WTC11 (cell line): ENCODE measurements around the gene RPS15. TPM values are rescaled to one million over a fixed set of nuclear protein-coding genes. Genes with fewer than 3 reads are reported as not detected.

ENCODE experiments used
- ATAC-seq: fragments of 200-7000 bp; cut with Tn5 transposase; 2 replicates; pipeline ENCODE4 v1.10.0; 2021; ENCODE audit warnings: mild to moderate bottlenecking, moderate library complexity
- CTCF ChIA-PET: fragments of 300-600 bp; sonication (Branson Sonifier 250); formaldehyde crosslinking; loops from one replicate; lab custom pipeline; 2021; ENCODE audit warnings: antibody characterized with exemption; lab: Charles Lee
- POLR2A ChIA-PET: fragments of 350-600 bp; sonication (Branson Sonifier 250); formaldehyde crosslinking; loops from one replicate; lab custom pipeline; 2021; ENCODE audit warnings: antibody characterized with exemption; lab: Charles Lee
- DNase-seq: peaks from one replicate; pipeline ENCODE4 v3.0.0; 2021; ENCODE audit warnings: low spot score
- H3K27ac Mint-ChIP-seq: 2 replicates; pipeline ENCODE4 v1.8.0; 2021; ENCODE audit warnings: mixed read lengths
- H3K27me3 Mint-ChIP-seq: 2 replicates; pipeline ENCODE4 v1.8.0; 2021; ENCODE audit warnings: low read depth, mild to moderate bottlenecking, moderate library complexity, mixed read lengths
- H3K36me3 Mint-ChIP-seq: 2 replicates; pipeline ENCODE4 v1.8.0; 2021; ENCODE audit warnings: mixed read lengths
- H3K4me1 Mint-ChIP-seq: 2 replicates; pipeline ENCODE4 v1.8.0; 2022; ENCODE audit warnings: mixed read lengths
- H3K4me3 Mint-ChIP-seq: 2 replicates; pipeline ENCODE4 v1.8.0; 2021; ENCODE audit warnings: mild to moderate bottlenecking, moderate library complexity, mixed read lengths
- H3K9me3 Mint-ChIP-seq: 2 replicates; pipeline ENCODE4 v1.8.0; 2021; ENCODE audit warnings: mixed read lengths
- CBFB ChIP-seq: sonication (generic); formaldehyde crosslinking; IDR thresholded peaks from 2 replicates; pipeline ENCODE4 v1.8.1; 2022; ENCODE audit warnings: mild to moderate bottlenecking, low read depth, missing genetic modification reagents
- FOXP1 ChIP-seq: sonication (generic); formaldehyde crosslinking; IDR thresholded peaks from 2 replicates; pipeline ENCODE4 v1.8.0; 2022; ENCODE audit warnings: missing genetic modification reagents, mild to moderate bottlenecking, moderate library complexity, borderline replicate concordance
- NR3C1 ChIP-seq: sonication (generic); formaldehyde crosslinking; conservative IDR thresholded peaks from 2 replicates; pipeline ENCODE4 v1.8.1; 2023; ENCODE audit warnings: low read depth, mild to moderate bottlenecking, missing genetic modification reagents
- ZBTB21 ChIP-seq: sonication (generic); formaldehyde crosslinking; IDR thresholded peaks from 2 replicates; pipeline ENCODE4 v1.8.1; 2023; ENCODE audit warnings: mild to moderate bottlenecking, missing genetic modification reagents, borderline replicate concordance
- ZNF138 ChIP-seq: sonication (generic); formaldehyde crosslinking; conservative IDR thresholded peaks from 2 replicates; pipeline ENCODE4 v1.8.1; 2022; ENCODE audit warnings: mild to moderate bottlenecking, moderate library complexity, missing genetic modification reagents
- ZNF396 ChIP-seq: fragments of 250-450 bp; sonication (Bioruptor Pico); IDR thresholded peaks from 2 replicates; pipeline ENCODE4 v1.8.0; 2021; ENCODE audit warnings: mild to moderate bottlenecking, moderate library complexity, borderline replicate concordance
- total RNA-seq: library from RNA; stranded (reverse); gene quantifications from 3 replicates; pipeline ENCODE4 v1.2.3, GENCODE V29; 2021
- TF ChIP-seq, protein P1 (sequence below): sonication (generic); formaldehyde crosslinking; IDR thresholded peaks from 2 replicates; pipeline ENCODE4 v1.8.1; 2023; ENCODE audit warnings: mild to moderate bottlenecking, missing genetic modification reagents
- TF ChIP-seq, protein P2 (sequence below): sonication (generic); formaldehyde crosslinking; conservative IDR thresholded peaks from 2 replicates; pipeline ENCODE4 v1.8.1; 2022; ENCODE audit warnings: mild to moderate bottlenecking, missing genetic modification reagents
- TF ChIP-seq, protein P3 (sequence below): sonication (generic); formaldehyde crosslinking; IDR thresholded peaks from 2 replicates; pipeline ENCODE4 v1.8.1; 2022; ENCODE audit warnings: mild to moderate bottlenecking, missing genetic modification reagents, moderate library complexity, borderline replicate concordance
- TF ChIP-seq, protein P4 (sequence below): sonication (generic); formaldehyde crosslinking; IDR thresholded peaks from 2 replicates; pipeline ENCODE4 v1.8.1; 2022; ENCODE audit warnings: mild to moderate bottlenecking, moderate library complexity, missing genetic modification reagents
- TF ChIP-seq, protein P5 (sequence below): fragments of 250-450 bp; sonication (Bioruptor Pico); conservative IDR thresholded peaks from 2 replicates; pipeline ENCODE4 v1.9.0; 2021; ENCODE audit warnings: mild to moderate bottlenecking
- TF ChIP-seq, protein P6 (sequence below): sonication (generic); formaldehyde crosslinking; IDR thresholded peaks from 2 replicates; pipeline ENCODE4 v1.8.1; 2023; ENCODE audit warnings: mild to moderate bottlenecking, moderate library complexity, missing genetic modification reagents
- TF ChIP-seq, protein P7 (sequence below): fragments of 200-600 bp; IDR thresholded peaks from 2 replicates; pipeline ENCODE4 v1.8.0; 2022; ENCODE audit warnings: antibody characterized with exemption
- TF ChIP-seq, protein P8 (sequence below): sonication (generic); formaldehyde crosslinking; IDR thresholded peaks from 2 replicates; pipeline ENCODE4 v1.8.1; 2023; ENCODE audit warnings: mild to moderate bottlenecking, missing genetic modification reagents, borderline replicate concordance
- TF ChIP-seq, protein P9 (sequence below): fragments of 250-450 bp; sonication (Bioruptor Pico); IDR thresholded peaks from 2 replicates; pipeline ENCODE4 v1.9.0; 2021; ENCODE audit warnings: mild to moderate bottlenecking
- TF ChIP-seq, protein P10 (sequence below): sonication (generic); formaldehyde crosslinking; conservative IDR thresholded peaks from 2 replicates; pipeline ENCODE4 v1.8.1; 2023; ENCODE audit warnings: mild to moderate bottlenecking, low read depth, missing genetic modification reagents, moderate library complexity

The RPS15 gene
- total RNA-seq, 1 experiment from 2014 or later: 1,932 TPM

DNA sequence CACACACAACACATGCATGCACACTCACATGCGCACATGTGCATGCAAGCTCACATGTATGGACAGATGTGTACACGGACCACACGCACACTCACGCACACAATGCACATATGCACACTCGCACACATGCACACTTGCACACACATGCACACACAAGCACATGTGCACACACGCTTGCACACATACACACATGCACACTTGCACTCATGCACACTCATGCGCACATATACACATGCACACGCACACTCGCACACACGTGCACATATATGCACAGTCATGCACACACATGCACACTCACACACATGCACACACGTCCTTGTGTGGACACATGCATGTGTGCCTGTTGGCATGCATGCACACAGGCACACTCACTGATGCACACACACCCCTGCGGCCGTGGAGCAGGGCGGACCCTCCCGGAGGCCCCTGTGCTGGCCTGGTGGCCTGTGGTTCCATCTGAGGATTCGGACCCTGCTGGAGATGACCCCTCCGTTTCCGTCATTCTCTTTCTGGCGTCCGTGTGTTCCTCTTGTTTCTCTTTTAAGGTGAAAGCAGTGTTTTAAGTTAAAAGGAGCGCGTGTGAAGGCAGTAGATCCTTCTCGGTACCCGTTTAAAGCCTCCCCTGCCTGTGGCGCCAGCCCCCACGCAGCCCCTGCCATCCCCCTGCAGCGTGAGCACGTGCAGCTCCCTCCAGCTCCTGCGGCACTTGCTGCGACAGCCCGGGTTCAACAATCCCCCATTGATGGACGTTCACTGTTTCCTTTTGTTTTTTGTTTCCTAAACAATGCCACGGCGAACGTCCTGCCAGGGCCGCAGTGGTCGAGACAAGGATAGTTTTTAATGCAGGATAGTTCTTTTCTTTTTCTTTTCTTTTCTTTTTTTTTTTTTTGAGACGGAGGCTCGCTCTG, 48.9 kb upstream of the RPS15 start:
- Mint-ChIP-seq H3K4me3 (no peak overlapping the region), H3K36me3 (peaks cover 22% of the 10 kb centered on the region), H3K27me3 (no peaks in the 10 kb centered on the region), H3K9me3 (no peaks in the 10 kb centered on the region), H3K27ac (no peak overlapping the region), H3K4me1 (peaks cover 6% of the 10 kb centered on the region)
- POLR2A ChIA-PET: interaction anchor here (0.7 kb wide), 1 partner anchor 314 kb away, joined by 3 read pairs; no protein-coding TSS in a partner anchor
- no peak for TF ChIP-seq ZNF138 (CRISPR knock-in tag)
- TF ChIP-seq FOXP1 (CRISPR knock-in tag): 0 out of 2 replicates have a peak, but pooled peaks have one; percentile 60
- TF ChIP-seq, protein P1, sequence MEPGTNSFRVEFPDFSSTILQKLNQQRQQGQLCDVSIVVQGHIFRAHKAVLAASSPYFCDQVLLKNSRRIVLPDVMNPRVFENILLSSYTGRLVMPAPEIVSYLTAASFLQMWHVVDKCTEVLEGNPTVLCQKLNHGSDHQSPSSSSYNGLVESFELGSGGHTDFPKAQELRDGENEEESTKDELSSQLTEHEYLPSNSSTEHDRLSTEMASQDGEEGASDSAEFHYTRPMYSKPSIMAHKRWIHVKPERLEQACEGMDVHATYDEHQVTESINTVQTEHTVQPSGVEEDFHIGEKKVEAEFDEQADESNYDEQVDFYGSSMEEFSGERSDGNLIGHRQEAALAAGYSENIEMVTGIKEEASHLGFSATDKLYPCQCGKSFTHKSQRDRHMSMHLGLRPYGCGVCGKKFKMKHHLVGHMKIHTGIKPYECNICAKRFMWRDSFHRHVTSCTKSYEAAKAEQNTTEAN: peak; percentile 96
- TF ChIP-seq, protein P2, sequence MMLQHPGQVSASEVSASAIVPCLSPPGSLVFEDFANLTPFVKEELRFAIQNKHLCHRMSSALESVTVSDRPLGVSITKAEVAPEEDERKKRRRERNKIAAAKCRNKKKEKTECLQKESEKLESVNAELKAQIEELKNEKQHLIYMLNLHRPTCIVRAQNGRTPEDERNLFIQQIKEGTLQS: 0 out of 2 replicates have a peak, but pooled peaks have one; percentile 25
- TF ChIP-seq, protein P3, sequence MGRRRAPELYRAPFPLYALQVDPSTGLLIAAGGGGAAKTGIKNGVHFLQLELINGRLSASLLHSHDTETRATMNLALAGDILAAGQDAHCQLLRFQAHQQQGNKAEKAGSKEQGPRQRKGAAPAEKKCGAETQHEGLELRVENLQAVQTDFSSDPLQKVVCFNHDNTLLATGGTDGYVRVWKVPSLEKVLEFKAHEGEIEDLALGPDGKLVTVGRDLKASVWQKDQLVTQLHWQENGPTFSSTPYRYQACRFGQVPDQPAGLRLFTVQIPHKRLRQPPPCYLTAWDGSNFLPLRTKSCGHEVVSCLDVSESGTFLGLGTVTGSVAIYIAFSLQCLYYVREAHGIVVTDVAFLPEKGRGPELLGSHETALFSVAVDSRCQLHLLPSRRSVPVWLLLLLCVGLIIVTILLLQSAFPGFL (CRISPR knock-in tag): no peak
- TF ChIP-seq ZNF396 (CRISPR knock-in tag): no peak
- TF ChIP-seq, protein P4, sequence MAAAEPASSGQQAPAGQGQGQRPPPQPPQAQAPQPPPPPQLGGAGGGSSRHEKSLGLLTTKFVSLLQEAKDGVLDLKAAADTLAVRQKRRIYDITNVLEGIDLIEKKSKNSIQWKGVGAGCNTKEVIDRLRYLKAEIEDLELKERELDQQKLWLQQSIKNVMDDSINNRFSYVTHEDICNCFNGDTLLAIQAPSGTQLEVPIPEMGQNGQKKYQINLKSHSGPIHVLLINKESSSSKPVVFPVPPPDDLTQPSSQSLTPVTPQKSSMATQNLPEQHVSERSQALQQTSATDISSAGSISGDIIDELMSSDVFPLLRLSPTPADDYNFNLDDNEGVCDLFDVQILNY (CRISPR knock-in tag): no peak
- no peak for TF ChIP-seq NR3C1 (CRISPR knock-in tag)
- TF ChIP-seq, protein P5, sequence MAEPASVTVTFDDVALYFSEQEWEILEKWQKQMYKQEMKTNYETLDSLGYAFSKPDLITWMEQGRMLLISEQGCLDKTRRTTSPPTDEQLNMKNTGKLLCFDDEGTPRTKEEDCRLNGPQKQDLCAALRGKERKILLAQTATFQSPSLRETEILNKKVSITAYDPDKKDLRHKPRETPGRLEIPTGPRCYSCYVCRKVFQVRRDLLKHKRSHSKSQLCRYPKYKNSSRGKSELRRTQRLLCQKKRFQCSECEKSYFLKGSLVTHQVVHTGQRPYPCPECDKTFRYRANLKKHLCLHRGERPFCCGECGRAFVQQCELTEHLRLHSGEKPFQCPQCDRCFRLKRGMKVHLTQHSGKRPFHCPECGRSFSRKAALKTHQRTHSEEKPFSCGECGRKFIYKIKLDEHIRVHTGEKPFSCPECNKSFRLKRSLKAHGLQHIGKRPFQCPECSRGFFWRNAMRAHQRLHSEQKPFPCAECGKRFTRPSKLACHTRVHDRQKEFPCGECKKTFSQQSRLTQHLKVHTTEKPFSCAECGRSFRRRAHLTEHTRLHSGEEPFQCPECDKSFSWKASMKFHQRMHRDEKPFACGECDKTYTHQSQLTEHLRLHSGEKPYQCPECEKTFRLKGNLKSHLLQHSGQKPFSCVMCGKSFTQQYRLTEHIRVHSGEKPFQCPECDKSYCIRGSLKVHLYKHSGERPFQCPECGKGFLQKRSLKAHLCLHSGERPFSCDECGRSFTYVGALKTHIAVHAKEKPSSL: no peak
- TF ChIP-seq, protein P6, sequence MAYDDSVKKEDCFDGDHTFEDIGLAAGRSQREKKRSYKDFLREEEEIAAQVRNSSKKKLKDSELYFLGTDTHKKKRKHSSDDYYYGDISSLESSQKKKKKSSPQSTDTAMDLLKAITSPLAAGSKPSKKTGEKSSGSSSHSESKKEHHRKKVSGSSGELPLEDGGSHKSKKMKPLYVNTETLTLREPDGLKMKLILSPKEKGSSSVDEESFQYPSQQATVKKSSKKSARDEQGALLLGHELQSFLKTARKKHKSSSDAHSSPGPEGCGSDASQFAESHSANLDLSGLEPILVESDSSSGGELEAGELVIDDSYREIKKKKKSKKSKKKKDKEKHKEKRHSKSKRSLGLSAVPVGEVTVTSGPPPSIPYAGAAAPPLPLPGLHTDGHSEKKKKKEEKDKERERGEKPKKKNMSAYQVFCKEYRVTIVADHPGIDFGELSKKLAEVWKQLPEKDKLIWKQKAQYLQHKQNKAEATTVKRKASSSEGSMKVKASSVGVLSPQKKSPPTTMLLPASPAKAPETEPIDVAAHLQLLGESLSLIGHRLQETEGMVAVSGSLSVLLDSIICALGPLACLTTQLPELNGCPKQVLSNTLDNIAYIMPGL (CRISPR knock-in tag): no peak
- TF ChIP-seq, protein P7, sequence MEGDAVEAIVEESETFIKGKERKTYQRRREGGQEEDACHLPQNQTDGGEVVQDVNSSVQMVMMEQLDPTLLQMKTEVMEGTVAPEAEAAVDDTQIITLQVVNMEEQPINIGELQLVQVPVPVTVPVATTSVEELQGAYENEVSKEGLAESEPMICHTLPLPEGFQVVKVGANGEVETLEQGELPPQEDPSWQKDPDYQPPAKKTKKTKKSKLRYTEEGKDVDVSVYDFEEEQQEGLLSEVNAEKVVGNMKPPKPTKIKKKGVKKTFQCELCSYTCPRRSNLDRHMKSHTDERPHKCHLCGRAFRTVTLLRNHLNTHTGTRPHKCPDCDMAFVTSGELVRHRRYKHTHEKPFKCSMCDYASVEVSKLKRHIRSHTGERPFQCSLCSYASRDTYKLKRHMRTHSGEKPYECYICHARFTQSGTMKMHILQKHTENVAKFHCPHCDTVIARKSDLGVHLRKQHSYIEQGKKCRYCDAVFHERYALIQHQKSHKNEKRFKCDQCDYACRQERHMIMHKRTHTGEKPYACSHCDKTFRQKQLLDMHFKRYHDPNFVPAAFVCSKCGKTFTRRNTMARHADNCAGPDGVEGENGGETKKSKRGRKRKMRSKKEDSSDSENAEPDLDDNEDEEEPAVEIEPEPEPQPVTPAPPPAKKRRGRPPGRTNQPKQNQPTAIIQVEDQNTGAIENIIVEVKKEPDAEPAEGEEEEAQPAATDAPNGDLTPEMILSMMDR: no peak
- no peak for TF ChIP-seq CBFB (CRISPR knock-in tag)
- TF ChIP-seq, protein P8, sequence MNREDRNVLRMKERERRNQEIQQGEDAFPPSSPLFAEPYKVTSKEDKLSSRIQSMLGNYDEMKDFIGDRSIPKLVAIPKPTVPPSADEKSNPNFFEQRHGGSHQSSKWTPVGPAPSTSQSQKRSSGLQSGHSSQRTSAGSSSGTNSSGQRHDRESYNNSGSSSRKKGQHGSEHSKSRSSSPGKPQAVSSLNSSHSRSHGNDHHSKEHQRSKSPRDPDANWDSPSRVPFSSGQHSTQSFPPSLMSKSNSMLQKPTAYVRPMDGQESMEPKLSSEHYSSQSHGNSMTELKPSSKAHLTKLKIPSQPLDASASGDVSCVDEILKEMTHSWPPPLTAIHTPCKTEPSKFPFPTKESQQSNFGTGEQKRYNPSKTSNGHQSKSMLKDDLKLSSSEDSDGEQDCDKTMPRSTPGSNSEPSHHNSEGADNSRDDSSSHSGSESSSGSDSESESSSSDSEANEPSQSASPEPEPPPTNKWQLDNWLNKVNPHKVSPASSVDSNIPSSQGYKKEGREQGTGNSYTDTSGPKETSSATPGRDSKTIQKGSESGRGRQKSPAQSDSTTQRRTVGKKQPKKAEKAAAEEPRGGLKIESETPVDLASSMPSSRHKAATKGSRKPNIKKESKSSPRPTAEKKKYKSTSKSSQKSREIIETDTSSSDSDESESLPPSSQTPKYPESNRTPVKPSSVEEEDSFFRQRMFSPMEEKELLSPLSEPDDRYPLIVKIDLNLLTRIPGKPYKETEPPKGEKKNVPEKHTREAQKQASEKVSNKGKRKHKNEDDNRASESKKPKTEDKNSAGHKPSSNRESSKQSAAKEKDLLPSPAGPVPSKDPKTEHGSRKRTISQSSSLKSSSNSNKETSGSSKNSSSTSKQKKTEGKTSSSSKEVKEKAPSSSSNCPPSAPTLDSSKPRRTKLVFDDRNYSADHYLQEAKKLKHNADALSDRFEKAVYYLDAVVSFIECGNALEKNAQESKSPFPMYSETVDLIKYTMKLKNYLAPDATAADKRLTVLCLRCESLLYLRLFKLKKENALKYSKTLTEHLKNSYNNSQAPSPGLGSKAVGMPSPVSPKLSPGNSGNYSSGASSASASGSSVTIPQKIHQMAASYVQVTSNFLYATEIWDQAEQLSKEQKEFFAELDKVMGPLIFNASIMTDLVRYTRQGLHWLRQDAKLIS (CRISPR knock-in tag): no peak
- TF ChIP-seq, protein P9, sequence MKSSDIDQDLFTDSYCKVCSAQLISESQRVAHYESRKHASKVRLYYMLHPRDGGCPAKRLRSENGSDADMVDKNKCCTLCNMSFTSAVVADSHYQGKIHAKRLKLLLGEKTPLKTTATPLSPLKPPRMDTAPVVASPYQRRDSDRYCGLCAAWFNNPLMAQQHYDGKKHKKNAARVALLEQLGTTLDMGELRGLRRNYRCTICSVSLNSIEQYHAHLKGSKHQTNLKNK (CRISPR knock-in tag): no peak
- no peak for TF ChIP-seq ZBTB21 (CRISPR knock-in tag)
- TF ChIP-seq, protein P10, sequence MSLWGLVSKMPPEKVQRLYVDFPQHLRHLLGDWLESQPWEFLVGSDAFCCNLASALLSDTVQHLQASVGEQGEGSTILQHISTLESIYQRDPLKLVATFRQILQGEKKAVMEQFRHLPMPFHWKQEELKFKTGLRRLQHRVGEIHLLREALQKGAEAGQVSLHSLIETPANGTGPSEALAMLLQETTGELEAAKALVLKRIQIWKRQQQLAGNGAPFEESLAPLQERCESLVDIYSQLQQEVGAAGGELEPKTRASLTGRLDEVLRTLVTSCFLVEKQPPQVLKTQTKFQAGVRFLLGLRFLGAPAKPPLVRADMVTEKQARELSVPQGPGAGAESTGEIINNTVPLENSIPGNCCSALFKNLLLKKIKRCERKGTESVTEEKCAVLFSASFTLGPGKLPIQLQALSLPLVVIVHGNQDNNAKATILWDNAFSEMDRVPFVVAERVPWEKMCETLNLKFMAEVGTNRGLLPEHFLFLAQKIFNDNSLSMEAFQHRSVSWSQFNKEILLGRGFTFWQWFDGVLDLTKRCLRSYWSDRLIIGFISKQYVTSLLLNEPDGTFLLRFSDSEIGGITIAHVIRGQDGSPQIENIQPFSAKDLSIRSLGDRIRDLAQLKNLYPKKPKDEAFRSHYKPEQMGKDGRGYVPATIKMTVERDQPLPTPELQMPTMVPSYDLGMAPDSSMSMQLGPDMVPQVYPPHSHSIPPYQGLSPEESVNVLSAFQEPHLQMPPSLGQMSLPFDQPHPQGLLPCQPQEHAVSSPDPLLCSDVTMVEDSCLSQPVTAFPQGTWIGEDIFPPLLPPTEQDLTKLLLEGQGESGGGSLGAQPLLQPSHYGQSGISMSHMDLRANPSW: no peak
- no peak for ATAC-seq
- CTCF ChIA-PET: interaction anchor here (0.7 kb wide), 1 partner anchor 72 kb away, joined by 3 read pairs; no protein-coding TSS in a partner anchor
- DNase-seq: no peak
